Subcutaneous abdominal adipose tissue (tissue), 5 donors: ENCODE data around the gene DNTT.

Source experiments
- H3K27ac ChIP-seq: one replicate; pipeline ENCODE4 v1.7.0; 2013; ENCODE audit warnings: low read depth, mild to moderate bottlenecking, inconsistent platforms, low read length, moderate library complexity
- H3K27me3 ChIP-seq, 5 donors: one replicate each; pipeline ENCODE4 v1.7.0; 2013; ENCODE audit warnings: low read length in 5 of 5, inconsistent platforms in 1 of 5; ENCODE audit not compliant: control insufficient read depth in 5 of 5, insufficient read depth in 4 of 5
- H3K36me3 ChIP-seq, 5 donors: one replicate each; pipeline ENCODE4 v1.7.0; 2013; ENCODE audit warnings: low read length in 5 of 5; ENCODE audit not compliant: control insufficient read depth in 5 of 5, insufficient read depth in 5 of 5
- H3K4me1 ChIP-seq, 5 donors: one replicate each; pipeline ENCODE4 v1.7.0; 2013; ENCODE audit warnings: low read length in 5 of 5, mild to moderate bottlenecking in 3 of 5, moderate library complexity in 1 of 5; ENCODE audit not compliant: control insufficient read depth in 5 of 5, insufficient read depth in 5 of 5
- H3K4me3 ChIP-seq, 5 donors: one replicate each; pipeline ENCODE4 v1.7.0; 2013; ENCODE audit warnings: low read length in 5 of 5, low read depth in 1 of 5
- H3K9ac ChIP-seq, 5 donors: one replicate each; pipeline ENCODE4 v1.7.0; 2013; ENCODE audit warnings: low read length in 5 of 5, mild to moderate bottlenecking in 4 of 5, moderate library complexity in 3 of 5
- H3K9me3 ChIP-seq, 5 donors: one replicate each; pipeline ENCODE4 v1.7.0; 2013; ENCODE audit warnings: low read length in 5 of 5; ENCODE audit not compliant: control insufficient read depth in 5 of 5
- donor health status: healthy.
- donor health status: healthy.
- donor health status: healthy.
- donor health status: healthy.
- donor health status: healthy.

DNTT gene

GRCh38 chr10:96358851-96359540, 54.8 kb downstream of the DNTT start, which contains the start of gene OPALIN:
TSS of gene OPALIN (minus strand) at chr10:96359002. CDS start at chr10:96358896, 106 bp downstream.
- peaks cover 6 to 10% (median 8%) of the 10 kb centered on the region in 5 donors for H3K27me3 ChIP-seq
- H3K4me1 ChIP-seq, result no peaks in the 10 kb centered on the region
- H3K27ac ChIP-seq, result no peak within 1 kb of the TSS
- H3K9me3 ChIP-seq, result peaks cover 0 to 2% (median 0%) of the 10 kb centered on the region in 5 donors
- H3K4me3 ChIP-seq, result no peak within 1 kb of the TSS
- H3K36me3 ChIP-seq, result no peaks in the 10 kb centered on the region
- H3K9ac ChIP-seq, result no peak within 1 kb of the TSS

DNA sequence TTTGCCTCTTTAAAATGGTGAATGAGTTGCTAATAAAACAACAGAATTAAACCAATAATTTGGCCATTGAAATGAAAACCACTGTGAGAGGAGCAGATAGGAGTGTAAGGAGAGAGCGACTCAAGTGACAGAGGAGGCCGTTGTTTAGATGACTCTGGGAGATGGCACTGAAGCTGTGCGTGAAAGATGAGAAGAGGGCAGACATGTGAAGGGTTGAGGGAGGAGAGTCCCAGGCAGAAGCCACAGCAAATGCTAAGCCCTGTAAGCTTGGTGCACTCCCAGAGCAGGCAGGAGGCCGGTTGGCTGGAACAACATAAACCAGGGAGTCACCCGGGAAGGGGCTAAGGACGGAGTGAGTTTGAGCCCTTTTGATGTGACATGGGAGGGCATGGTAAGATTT, 55.4 kb downstream of the DNTT start:
- peaks cover 0 to 2% (median 0%) of the 10 kb centered on the region in 5 donors for H3K9me3 ChIP-seq
- peaks cover 6 to 10% (median 8%) of the 10 kb centered on the region in 5 donors for H3K27me3 ChIP-seq
- no peak overlapping the region for H3K9ac ChIP-seq
- H3K27ac ChIP-seq, result no peak overlapping the region
- no peaks in the 10 kb centered on the region for H3K36me3 ChIP-seq
- no peaks in the 10 kb centered on the region for H3K4me1 ChIP-seq
- H3K4me3 ChIP-seq, result no peak overlapping the region

DNA sequence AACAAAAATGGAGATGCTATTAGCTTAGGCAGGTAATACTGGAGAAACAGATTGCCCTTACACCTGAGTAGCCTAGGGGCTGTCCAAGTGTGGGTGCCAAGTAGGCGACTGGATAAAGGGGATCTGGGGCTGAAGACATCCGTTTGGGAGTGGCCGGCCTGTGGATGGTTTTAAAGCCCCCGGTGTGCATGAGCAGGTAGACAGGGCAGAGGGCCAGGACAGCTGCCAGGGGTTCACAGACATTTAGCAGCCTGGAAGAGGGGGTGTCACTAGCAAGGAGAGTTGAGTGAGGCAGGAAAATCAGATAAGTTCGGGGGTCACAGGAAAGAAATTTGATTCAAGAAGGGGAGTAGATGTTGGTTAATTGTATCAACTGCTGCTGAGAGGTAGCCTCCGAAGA, 56.1 kb downstream of the DNTT start:
- no peak overlapping the region for H3K4me3 ChIP-seq
- no peak overlapping the region for H3K9ac ChIP-seq
- H3K27me3 ChIP-seq, result peaks cover 6 to 10% (median 7%) of the 10 kb centered on the region in 5 donors
- peaks cover 0 to 2% (median 0%) of the 10 kb centered on the region in 5 donors for H3K9me3 ChIP-seq
- H3K27ac ChIP-seq, result no peak overlapping the region
- H3K36me3 ChIP-seq, result no peaks in the 10 kb centered on the region
- H3K4me1 ChIP-seq, result no peaks in the 10 kb centered on the region

DNA sequence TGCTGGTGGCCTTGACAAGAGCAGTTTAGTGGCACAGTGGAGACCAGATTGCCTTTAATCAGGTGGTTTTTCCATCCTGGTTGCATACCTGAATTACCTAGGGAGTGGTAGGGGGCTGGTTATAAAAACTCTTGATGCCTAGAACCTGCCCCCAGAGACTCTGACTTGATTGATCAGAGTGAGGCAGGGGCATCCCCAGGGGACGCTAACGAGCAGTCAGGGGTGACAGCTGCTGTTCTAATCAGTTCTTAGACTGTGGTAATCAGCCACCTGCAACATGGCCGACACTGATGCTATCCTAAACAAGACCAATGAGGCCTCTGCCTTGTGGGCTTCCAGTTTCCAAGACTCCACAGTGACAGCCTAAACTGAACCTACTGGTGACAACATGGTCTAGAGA, 56.5 kb downstream of the DNTT start:
- H3K36me3 ChIP-seq, result no peaks in the 10 kb centered on the region
- no peak overlapping the region for H3K9ac ChIP-seq
- no peak overlapping the region for H3K4me3 ChIP-seq
- H3K27ac ChIP-seq, result no peak overlapping the region
- no peaks in the 10 kb centered on the region for H3K4me1 ChIP-seq
- peaks cover 5 to 10% (median 7%) of the 10 kb centered on the region in 5 donors for H3K27me3 ChIP-seq
- peaks cover 0 to 2% (median 0%) of the 10 kb centered on the region in 5 donors for H3K9me3 ChIP-seq

GRCh38 chr10:96365571-96365970, 61.3 kb downstream of the DNTT start:
- Histone ChIP-seq H3K4me3 (no peak overlapping the region), H3K9ac (no peak overlapping the region), H3K27me3 (peaks cover 0 to 2% (median 0%) of the 10 kb centered on the region in 5 donors), H3K9me3 (peaks cover 0 to 2% (median 0%) of the 10 kb centered on the region in 5 donors), H3K27ac (no peak overlapping the region), H3K36me3 (no peaks in the 10 kb centered on the region), H3K4me1 (peaks cover 0 to under 1% (median 0%) of the 10 kb centered on the region in 5 donors)

GRCh38 chr10:96366508-96366907, 62.3 kb downstream of the DNTT start:
- H3K27ac ChIP-seq, result no peak overlapping the region
- H3K9ac ChIP-seq, result no peak overlapping the region
- H3K4me1 ChIP-seq, result peaks cover 0 to 4% (median 0%) of the 10 kb centered on the region in 5 donors
- H3K9me3 ChIP-seq, result peaks cover 0 to 2% (median 0%) of the 10 kb centered on the region in 5 donors
- no peak overlapping the region for H3K4me3 ChIP-seq
- no peaks in the 10 kb centered on the region for H3K36me3 ChIP-seq
- no peaks in the 10 kb centered on the region for H3K27me3 ChIP-seq

DNA sequence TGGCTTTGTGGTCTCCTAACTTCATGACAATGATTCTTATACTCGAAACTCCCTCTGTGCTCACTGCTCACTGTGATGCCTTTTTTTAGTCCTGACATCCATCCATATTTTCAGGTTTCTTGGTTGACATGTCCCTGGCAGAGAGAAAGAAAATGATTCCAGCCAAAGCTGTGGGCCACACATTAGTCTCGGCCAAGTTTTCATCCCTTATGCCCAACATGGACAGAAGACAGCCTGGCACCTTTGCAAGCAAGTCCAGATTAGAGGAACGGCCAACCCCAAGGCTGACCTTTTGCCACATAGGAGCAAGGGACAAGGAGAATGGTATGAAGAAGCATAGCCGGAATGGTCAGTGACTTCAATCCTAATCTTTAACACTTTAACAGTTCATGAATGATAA, 63.2 kb downstream of the DNTT start:
- H3K4me1 ChIP-seq, result peaks cover 0 to 4% (median 0%) of the 10 kb centered on the region in 5 donors
- no peak overlapping the region for H3K4me3 ChIP-seq
- no peak overlapping the region for H3K27ac ChIP-seq
- peaks cover 0 to 5% (median 0%) of the 10 kb centered on the region in 5 donors for H3K27me3 ChIP-seq
- H3K36me3 ChIP-seq, result no peaks in the 10 kb centered on the region
- no peak overlapping the region for H3K9ac ChIP-seq
- H3K9me3 ChIP-seq, result peaks cover 0 to under 1% (median 0%) of the 10 kb centered on the region in 5 donors

DNA sequence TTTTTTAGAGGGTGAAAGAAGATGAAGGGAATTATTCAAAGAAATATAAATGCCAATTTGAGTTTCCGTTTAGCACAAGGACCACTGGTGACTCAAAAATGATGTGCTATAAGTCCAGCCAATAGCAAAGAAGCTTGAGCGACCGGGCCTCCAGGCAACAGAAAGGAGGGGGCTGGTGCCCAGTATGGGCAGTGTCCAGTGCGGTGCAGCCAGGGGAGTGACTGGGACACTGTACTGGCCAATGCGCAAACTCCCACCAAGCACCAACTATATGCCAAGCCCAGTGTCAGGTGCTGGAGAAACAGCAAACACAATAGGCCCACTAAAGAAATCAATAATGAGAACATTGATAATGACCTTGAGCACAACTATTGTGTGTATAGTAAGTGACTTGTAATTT, 64.7 kb downstream of the DNTT start:
- Histone ChIP-seq H3K27ac (no peak overlapping the region), H3K4me1 (peaks cover 0 to 4% (median 0%) of the 10 kb centered on the region in 5 donors), H3K9me3 (no peaks in the 10 kb centered on the region), H3K36me3 (no peaks in the 10 kb centered on the region), H3K9ac (no peak overlapping the region), H3K4me3 (no peak overlapping the region), H3K27me3 (peaks cover 0 to 7% (median 5%) of the 10 kb centered on the region in 5 donors)

DNA sequence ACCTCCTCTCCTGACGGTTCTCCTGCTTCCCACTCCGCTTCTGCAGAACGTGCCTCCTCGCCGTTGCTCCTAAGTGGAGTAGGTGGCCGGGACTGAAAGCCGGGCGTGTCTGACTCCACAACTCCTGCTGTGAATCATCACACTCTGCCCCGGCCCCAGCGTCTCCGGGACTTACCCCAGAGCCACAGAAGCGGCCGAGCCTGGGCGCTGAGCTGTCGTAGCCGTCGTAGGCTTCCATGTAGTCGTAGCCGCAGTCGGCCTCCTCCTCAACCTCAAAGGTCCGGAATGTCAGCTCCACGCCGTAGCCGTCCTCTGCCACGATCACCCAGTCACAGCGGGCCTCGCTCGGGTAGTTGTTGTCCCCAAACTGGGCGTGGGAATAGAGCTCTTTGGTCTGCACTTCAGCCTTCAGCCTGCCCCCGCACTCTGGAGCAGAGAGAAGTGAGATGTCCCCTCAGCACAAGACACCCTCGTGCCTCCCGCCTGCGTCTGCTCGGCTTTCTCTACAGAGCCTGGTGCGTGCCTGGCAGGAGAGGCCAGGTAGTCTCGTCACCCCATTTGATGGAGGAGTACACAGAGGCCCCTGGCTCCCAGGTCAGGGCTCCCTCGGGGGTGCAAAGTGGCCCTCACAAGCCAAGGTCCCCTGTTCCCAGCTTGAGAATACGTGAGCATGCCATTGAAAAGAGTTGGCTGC, 65.8 kb downstream of the DNTT start:
- Histone ChIP-seq H3K27ac (no peak overlapping the region), H3K9me3 (no peaks in the 10 kb centered on the region), H3K27me3 (peaks cover 0 to 13% (median 9%) of the 10 kb centered on the region in 5 donors), H3K4me3 (no peak overlapping the region), H3K9ac (no peak overlapping the region), H3K36me3 (no peaks in the 10 kb centered on the region), H3K4me1 (peaks cover 2 to 7% (median 6%) of the 10 kb centered on the region in 5 donors)

DNA sequence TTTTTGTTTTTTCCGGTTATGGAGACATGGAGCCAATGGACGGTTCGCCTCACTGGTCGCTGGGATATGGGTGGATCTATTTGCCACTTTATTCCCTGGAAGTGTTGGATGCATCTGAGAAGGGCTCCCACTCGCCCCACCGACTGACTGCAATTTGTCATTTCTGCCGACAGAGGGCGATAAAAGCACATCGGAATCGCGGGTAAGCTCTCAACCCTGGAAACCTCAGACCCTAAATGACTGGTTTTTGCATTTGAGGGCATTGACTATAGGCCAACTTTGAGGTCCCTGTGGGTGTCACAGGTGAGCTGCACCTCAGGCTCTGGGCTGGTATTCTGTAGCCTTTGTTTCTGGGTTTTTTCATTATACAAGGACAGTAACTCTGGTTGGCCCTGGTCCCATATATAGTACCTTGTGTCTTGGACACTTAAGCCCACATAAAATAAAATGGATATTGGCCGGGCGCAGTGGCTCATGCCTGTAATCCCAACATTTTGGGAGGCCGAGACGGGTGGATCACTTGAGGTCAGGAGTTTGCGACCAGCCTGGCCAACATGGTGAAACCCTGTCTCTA, 66.4 kb downstream of the DNTT start:
- Histone ChIP-seq H3K4me1 (peaks cover 5 to 10% (median 9%) of the 10 kb centered on the region in 5 donors), H3K36me3 (no peaks in the 10 kb centered on the region), H3K27me3 (peaks cover 0 to 13% (median 9%) of the 10 kb centered on the region in 5 donors), H3K9ac (no peak overlapping the region), H3K9me3 (no peaks in the 10 kb centered on the region), H3K27ac (no peak overlapping the region), H3K4me3 (no peak overlapping the region)
